Brain microvascular endothelial cell (primary cell): ENCODE data around the gene EFCAB14.
"Not testable (repeated sequence)": the region's sequence is repeated elsewhere in the genome, so short reads cannot be mapped to it uniquely, and the experiment has no call there.

ENCODE experiments used
- DNase-seq: peaks from one replicate; pipeline ENCODE4 v3.0.0-alpha.2; 2020
- H3K27ac ChIP-seq: fragments of 250-450 bp; sonication (Bioruptor Pico); 2 replicates; pipeline ENCODE4 v1.5.1; 2020; ENCODE audit warnings: mild to moderate bottlenecking, moderate library complexity
- H3K27me3 ChIP-seq: fragments of 250-450 bp; sonication (Bioruptor Pico); replicated peaks from 2 replicates; pipeline ENCODE4 v1.5.1; 2020; ENCODE audit warnings: mild to moderate bottlenecking
- H3K36me3 ChIP-seq: fragments of 250-450 bp; sonication (Bioruptor Pico); replicated peaks from 2 replicates; pipeline ENCODE4 v1.5.1; 2020; ENCODE audit warnings: mild to moderate bottlenecking
- H3K4me3 ChIP-seq: 2 replicates; pipeline ENCODE4 v1.5.1; 2011; ENCODE audit warnings: low read depth, mild to moderate bottlenecking, control low read depth, low read length, moderate library complexity
- CTCF ChIP-seq: IDR thresholded peaks from 2 replicates; pipeline ENCODE4 v1.5.1; 2011; ENCODE audit warnings: low read depth, mild to moderate bottlenecking, moderate library complexity, low read length, control low read depth, inconsistent platforms; ENCODE audit errors: missing control alignments
- in situ Hi-C: cut with HindIII; loops from 2 replicates; pipeline ENCODE4 v1.10.0; 2017; ENCODE audit warnings: low sequenced_read_pairs, low pct_ligation_motif_present

EFCAB14 gene

GRCh38 chr1:46672696-46673095 is 46.2 kb downstream of the EFCAB14 start:
- Histone ChIP-seq H3K4me3 (no peak overlapping the region), H3K36me3 (peaks cover 19% of the 10 kb centered on the region), H3K27me3 (no peaks in the 10 kb centered on the region), H3K27ac (no peak overlapping the region)
- no peak for TF ChIP-seq CTCF
- in situ Hi-C loops = no loop called here
- no peak for DNase-seq

DNA sequence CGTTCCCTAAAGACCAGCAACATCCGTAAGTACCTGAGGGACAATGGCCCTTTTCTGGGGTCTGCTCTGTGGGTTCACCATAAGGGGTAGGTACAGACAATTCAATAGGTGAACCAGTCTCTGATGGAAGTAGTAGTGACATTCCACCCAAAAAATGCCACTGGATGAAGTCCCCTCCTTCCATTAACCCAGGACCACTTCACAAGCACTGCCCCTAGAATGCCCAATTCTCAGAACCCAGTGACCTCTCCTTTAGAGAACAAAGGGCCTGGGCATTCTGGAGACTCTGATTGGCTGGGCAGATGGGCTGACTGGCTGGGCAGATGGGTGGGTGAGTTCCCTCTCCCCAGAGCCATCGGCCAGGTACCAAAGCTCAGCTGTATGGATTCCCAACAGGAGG is 47.4 kb downstream of the EFCAB14 start, which contains the start of gene TEX38:
TEX38 (plus strand) TSS at position 301 of the 400 bp plus-strand sequence; CDS start at position 382, 81 bp downstream.
- TF ChIP-seq CTCF = no peak
- no peak within 1 kb of the TSS for H3K4me3 ChIP-seq
- peaks cover 13% of the 10 kb centered on the region for H3K36me3 ChIP-seq
- no peak within 1 kb of the TSS for H3K27ac ChIP-seq
- in situ Hi-C loops = no loop called here
- no peak for DNase-seq
- no peaks in the 10 kb centered on the region for H3K27me3 ChIP-seq

- Histone ChIP-seq H3K36me3 (peaks cover 3% of the 10 kb centered on the region), H3K4me3 (no peak overlapping the region), H3K27me3 (no peaks in the 10 kb centered on the region), H3K27ac (no peak overlapping the region)
- no peak for TF ChIP-seq CTCF
- DNase-seq = no peak
- in situ Hi-C loops = no loop called here
These were observed 48.8 kb downstream of the EFCAB14 start for GRCh38 chr1:46670134-46670533.

GRCh38 chr1:46667782-46668760 is 50.8 kb downstream of the EFCAB14 start, which contains the start of gene ATPAF1:
ATPAF1 (minus strand) TSS chr1:46668364; CDS start chr1:46668322, 42 bp downstream.
- TF ChIP-seq CTCF = no peak
- Histone ChIP-seq H3K4me3 (peak within 1 kb of the TSS; percentile 68), H3K27me3 (no peaks in the 10 kb centered on the region), H3K36me3 (no peaks in the 10 kb centered on the region), H3K27ac (no peak within 1 kb of the TSS)
- in situ Hi-C loops = no loop called here
- peak; percentile 43 for DNase-seq

- no peak for DNase-seq
- no peak overlapping the region for H3K27ac ChIP-seq
- no peaks in the 10 kb centered on the region for H3K27me3 ChIP-seq
- H3K4me3 ChIP-seq = no peak overlapping the region
- no peak for TF ChIP-seq CTCF
- in situ Hi-C loops = no loop called here
- no peaks in the 10 kb centered on the region for H3K36me3 ChIP-seq
These were observed 52.9 kb downstream of the EFCAB14 start for GRCh38 chr1:46665983-46666382.

DNA sequence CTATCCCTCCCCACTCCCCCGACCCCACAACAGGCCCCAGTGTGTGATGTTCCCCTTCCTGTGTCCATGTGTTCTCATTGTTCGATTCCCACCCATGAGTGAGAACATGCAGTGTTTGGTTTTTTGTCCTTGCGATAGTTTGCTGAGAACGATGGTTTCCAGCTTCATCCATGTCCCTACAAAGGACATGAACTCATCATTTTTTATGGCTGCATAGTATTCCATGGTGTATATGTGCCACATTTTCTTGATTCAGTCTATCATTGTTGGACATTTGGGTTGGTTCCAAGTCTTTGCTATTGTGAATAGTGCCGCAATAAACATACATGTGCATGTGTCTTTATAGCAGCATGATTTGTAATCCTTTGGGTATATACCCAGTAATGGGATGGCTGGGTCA is 56.0 kb downstream of the EFCAB14 start:
- DNase-seq, H3K27ac ChIP-seq, in situ Hi-C loops, H3K36me3 ChIP-seq, H3K27me3 ChIP-seq, H3K4me3 ChIP-seq: not testable (repeated sequence)

GRCh38 chr1:46660116-46660515 is 58.8 kb downstream of the EFCAB14 start:
- H3K36me3 ChIP-seq, DNase-seq, in situ Hi-C loops, H3K27ac ChIP-seq, H3K4me3 ChIP-seq, H3K27me3 ChIP-seq: not testable (repeated sequence)
